SK-N-SH treated with all-trans-retinoic acid at 6 μM for 48 hours (cell line): Measurements from ENCODE around the gene PNMA6F.
A peak's percentile ranks its signal among the peaks of the same experiment; 100 is the strongest.

Experiments used
- ATAC-seq: fragments of 200-7000 bp; cut with Tn5 transposase; 3 replicates; pipeline ENCODE4 v1.9.1; 2020; ENCODE audit warnings: mild to moderate bottlenecking, moderate library complexity
- ARNTL ChIP-seq: fragments of 450-650 bp; formaldehyde crosslinking; IDR thresholded peaks from 2 replicates; pipeline ENCODE4 v1.5.0; 2020; ENCODE audit warnings: low read depth, mild to moderate bottlenecking, moderate library complexity, borderline replicate concordance
- BACH2 ChIP-seq: fragments of 250-450 bp; sonication (Bioruptor Pico); IDR thresholded peaks from 2 replicates; pipeline ENCODE4 v1.9.0; 2021; ENCODE audit warnings: mild to moderate bottlenecking, borderline replicate concordance
- CREB5 ChIP-seq: fragments of 250-450 bp; sonication (Bioruptor Pico); IDR thresholded peaks from 2 replicates; pipeline ENCODE4 v1.5.1; 2020; ENCODE audit warnings: low read depth, mild to moderate bottlenecking, moderate library complexity
- CSDC2 ChIP-seq: fragments of 250-450 bp; sonication (Bioruptor Pico); IDR thresholded peaks from 2 replicates; pipeline ENCODE4 v1.5.0; 2020; ENCODE audit warnings: mild to moderate bottlenecking, moderate library complexity
- CSRNP3 ChIP-seq: fragments of 250-450 bp; sonication (Bioruptor Pico); IDR thresholded peaks from 2 replicates; pipeline ENCODE4 v1.5.1; 2021; ENCODE audit warnings: mild to moderate bottlenecking, moderate library complexity
- ESRRG ChIP-seq: fragments of 250-450 bp; sonication (Bioruptor Pico); IDR thresholded peaks from 2 replicates; pipeline ENCODE4 v1.6.1; 2021; ENCODE audit warnings: mild to moderate bottlenecking
- ISL1 ChIP-seq: fragments of 250-450 bp; sonication (Bioruptor Pico); IDR thresholded peaks from 2 replicates; pipeline ENCODE4 v2.1.2; 2022; ENCODE audit warnings: mild to moderate bottlenecking, moderate library complexity
- OSR1 ChIP-seq: fragments of 250-450 bp; sonication (Bioruptor Pico); IDR thresholded peaks from 2 replicates; pipeline ENCODE4 v1.8.0; 2022; ENCODE audit warnings: moderate library complexity, mild to moderate bottlenecking, inconsistent platforms
- PATZ1 ChIP-seq: fragments of 250-450 bp; sonication (Bioruptor Pico); IDR thresholded peaks from 2 replicates; pipeline ENCODE4 v1.8.0; 2020; ENCODE audit warnings: mild to moderate bottlenecking, moderate library complexity, borderline replicate concordance
- POU6F1 ChIP-seq: fragments of 250-450 bp; sonication (Bioruptor Pico); IDR thresholded peaks from 2 replicates; pipeline ENCODE4 v1.8.0; 2021; ENCODE audit warnings: low read depth, mild to moderate bottlenecking, moderate library complexity, borderline replicate concordance
- PPARA ChIP-seq: fragments of 250-450 bp; sonication (Bioruptor Pico); IDR thresholded peaks from 2 replicates; pipeline ENCODE4 v1.5.0; 2020; ENCODE audit warnings: mild to moderate bottlenecking, borderline replicate concordance
- RARB ChIP-seq: fragments of 250-450 bp; sonication (Bioruptor Pico); IDR thresholded peaks from 2 replicates; pipeline ENCODE4 v1.8.0; 2021; ENCODE audit warnings: mild to moderate bottlenecking, moderate library complexity
- SNAI2 ChIP-seq: fragments of 250-450 bp; sonication (Bioruptor Pico); IDR thresholded peaks from 2 replicates; pipeline ENCODE4 v1.5.0; 2020; ENCODE audit warnings: mild to moderate bottlenecking, moderate library complexity
- TOX ChIP-seq: fragments of 250-450 bp; sonication (Bioruptor Pico); IDR thresholded peaks from 2 replicates; pipeline ENCODE4 v1.8.0; 2021; ENCODE audit warnings: mild to moderate bottlenecking, moderate library complexity, borderline replicate concordance
- TSHZ2 ChIP-seq: fragments of 250-450 bp; sonication (Bioruptor Pico); IDR thresholded peaks from 2 replicates; pipeline ENCODE4 v1.5.0; 2020; ENCODE audit warnings: mild to moderate bottlenecking, moderate library complexity
- ZC3H10 ChIP-seq: fragments of 250-450 bp; sonication (Bioruptor Pico); IDR thresholded peaks from 2 replicates; pipeline ENCODE4 v1.5.1; 2021; ENCODE audit warnings: mild to moderate bottlenecking, moderate library complexity
- ZFP3 ChIP-seq: fragments of 250-450 bp; sonication (Bioruptor Pico); IDR thresholded peaks from 2 replicates; pipeline ENCODE4 v1.5.0; 2020; ENCODE audit warnings: mild to moderate bottlenecking, moderate library complexity
- ZFP30 ChIP-seq: fragments of 450-650 bp; formaldehyde crosslinking; IDR thresholded peaks from 2 replicates; pipeline ENCODE4 v1.5.0; 2022; ENCODE audit warnings: mild to moderate bottlenecking, moderate library complexity
- ZNF70 ChIP-seq: fragments of 450-650 bp; formaldehyde crosslinking; IDR thresholded peaks from 2 replicates; pipeline ENCODE4 v1.5.0; 2020; ENCODE audit warnings: mild to moderate bottlenecking, moderate library complexity
- ZNF8 ChIP-seq: fragments of 450-650 bp; formaldehyde crosslinking; IDR thresholded peaks from 2 replicates; pipeline ENCODE4 v1.5.0; 2020; ENCODE audit warnings: mild to moderate bottlenecking, moderate library complexity

The PNMA6F gene

GRCh38 chrX:153333821-153334653, 12.5 kb upstream of the PNMA6F start, which contains the start of gene ZNF275 (continued):
- TF ChIP-seq CSRNP3 (CRISPR knock-in tag) (no peak), OSR1 (no peak), POU6F1 (no peak), ZNF70 (CRISPR knock-in tag) (no peak), CSDC2 (CRISPR knock-in tag) (no peak)

GRCh38 chrX:153333266-153333665, 11.7 kb upstream of the PNMA6F start:
- peak; percentile 13 for ATAC-seq

More at GRCh38 chrX:153333266-153333665, 11.7 kb upstream of the PNMA6F start:
- TF ChIP-seq RARB (no peak), TSHZ2 (CRISPR knock-in tag) (no peak), ZFP30 (CRISPR knock-in tag) (no peak), OSR1 (no peak), TOX (no peak), ZFP3 (no peak), PATZ1 (CRISPR knock-in tag) (no peak), SNAI2 (CRISPR knock-in tag) (no peak), POU6F1 (no peak), CREB5 (CRISPR knock-in tag) (no peak), PPARA (no peak), BACH2 (CRISPR knock-in tag) (no peak), ARNTL (CRISPR knock-in tag) (no peak), ZC3H10 (CRISPR knock-in tag) (no peak), ESRRG (no peak), ZNF8 (CRISPR knock-in tag) (no peak), CSDC2 (CRISPR knock-in tag) (no peak), ISL1 (CRISPR knock-in tag) (no peak), CSRNP3 (CRISPR knock-in tag) (no peak)
